ENCODE data around the gene ARHGEF3.

- TF ChIP-seq ZNF274 (IDR thresholded peaks at IDR 0.05; ENCODE audit: low read depth, low read length): no peak
- TF ChIP-seq YY1 (IDR thresholded peaks at IDR 0.05; ENCODE audit: insufficient read depth, insufficient read length): no peak
- TF ChIP-seq SUZ12 (IDR thresholded peaks at IDR 0.05; ENCODE audit: extremely low read depth, insufficient read depth, insufficient read length): no peak
These were observed 97.0 kb downstream of the ARHGEF3 start for GRCh38 chr3:56704706-56705105.

Data from NT2/D1 (cell line).